GM18873 (cell line): Measurements from ENCODE around the gene ASB1.

Experiments
- ATAC-seq: cut with Tn5 transposase; IDR thresholded peaks from one replicate; pipeline ENCODE4 v1.9.1; 2021; ENCODE audit warnings: mild to moderate bottlenecking, moderate library complexity, moderate number of reproducible peaks; ENCODE audit not compliant: unreplicated experiment, low FRiP score

Gene ASB1

DNA sequence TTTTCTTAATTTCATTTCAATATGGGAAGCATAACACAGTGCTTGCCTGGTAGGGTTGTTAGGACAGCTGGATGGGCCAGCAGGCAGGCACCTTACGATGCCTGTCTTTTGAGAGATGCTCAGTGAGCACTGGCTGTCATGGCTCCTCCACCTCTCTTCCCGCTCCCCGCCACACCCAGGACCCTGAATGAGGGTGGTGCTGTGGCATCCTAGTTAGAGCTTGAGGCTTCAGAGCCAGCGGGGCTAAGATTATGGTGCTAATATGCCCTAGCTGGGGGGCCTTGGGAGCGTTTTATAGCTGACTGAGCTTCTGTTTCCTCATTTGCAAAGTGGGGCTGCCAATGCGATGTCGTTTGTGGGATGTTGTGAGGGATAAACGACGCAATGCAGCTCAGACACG is 37.7 kb downstream of the ASB1 start:
- ATAC-seq, result no peak

DNA sequence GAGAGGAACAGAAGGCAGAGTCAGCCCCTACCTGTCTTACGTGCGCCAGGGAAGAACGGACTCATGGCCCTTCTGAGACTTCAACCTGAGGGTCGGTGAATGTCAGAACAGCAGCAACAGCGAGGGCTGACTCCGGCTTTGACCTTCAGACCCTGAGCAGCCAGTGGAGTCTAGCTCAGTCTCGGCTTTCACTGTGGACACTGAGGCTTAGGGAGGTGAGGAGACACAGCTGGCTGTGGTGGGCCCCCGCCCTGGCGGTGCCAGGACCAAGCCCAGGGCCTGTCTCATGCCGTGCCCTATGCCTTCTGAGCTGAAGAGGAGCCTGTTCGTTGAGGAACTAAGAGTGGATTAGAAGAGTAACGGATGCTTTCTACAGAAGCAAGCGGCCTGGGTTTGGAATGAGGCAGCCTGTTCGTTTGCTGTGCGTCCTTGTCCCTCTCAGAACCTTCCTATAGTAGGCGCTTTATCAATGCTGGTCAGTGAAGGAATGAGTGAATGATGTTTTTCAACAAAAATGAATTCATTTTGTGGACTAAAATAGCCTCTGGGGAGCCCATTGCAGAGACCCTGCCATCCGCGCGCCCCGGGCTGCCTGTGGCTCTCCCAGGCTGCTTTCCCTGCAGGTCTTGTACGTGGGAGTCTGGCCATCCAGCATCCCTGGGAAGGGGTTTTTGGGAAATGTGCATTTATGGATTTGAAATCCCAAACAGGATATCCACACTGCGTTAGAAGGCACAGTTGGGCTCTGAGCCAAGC is 38.9 kb downstream of the ASB1 start:
- ATAC-seq, result no peak

DNA sequence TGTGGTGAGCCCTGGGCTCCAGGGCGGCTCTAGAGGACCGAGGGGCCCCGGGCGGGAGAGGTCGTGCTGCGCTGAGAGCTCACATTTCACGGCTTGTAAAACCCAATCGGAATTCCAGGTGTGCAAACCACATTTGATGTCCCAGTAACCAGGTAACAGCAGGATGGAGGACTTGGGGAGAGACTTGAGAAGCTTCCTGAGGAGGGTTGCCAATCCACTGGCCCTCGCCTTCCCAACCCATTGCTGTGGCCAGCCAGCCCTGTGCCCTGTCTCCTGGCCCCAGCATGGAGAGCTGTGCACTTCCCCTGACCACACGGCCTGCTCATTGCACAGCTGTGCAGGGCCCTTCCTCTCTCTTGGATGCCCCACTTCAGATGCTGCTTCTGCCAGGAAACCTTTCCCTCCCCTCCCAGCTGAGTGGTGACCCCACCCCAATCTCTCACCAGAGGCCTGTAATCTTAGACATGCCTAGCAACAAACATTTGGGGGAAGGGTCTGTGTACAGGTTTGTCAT is 39.6 kb downstream of the ASB1 start:
- no peak for ATAC-seq

DNA sequence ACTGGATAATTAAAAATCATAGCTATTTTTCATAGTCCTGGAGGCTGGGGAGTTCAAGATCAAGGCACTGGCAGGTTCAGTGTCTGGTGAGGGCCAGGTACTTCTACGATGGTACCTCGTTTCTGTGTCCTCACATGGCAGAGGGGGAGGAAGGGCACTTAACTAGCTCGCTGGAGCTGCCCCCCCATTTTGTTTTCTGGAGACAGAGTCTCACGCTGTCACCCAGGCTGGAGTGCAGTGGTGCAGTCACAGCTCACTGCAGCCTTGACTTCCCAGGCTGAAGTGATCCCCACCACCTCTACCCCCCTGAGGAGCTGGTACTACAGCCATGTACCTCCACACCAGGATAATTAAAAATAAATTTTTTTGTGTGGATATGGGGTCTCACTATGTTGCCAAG is 40.3 kb downstream of the ASB1 start:
- no peak for ATAC-seq

DNA sequence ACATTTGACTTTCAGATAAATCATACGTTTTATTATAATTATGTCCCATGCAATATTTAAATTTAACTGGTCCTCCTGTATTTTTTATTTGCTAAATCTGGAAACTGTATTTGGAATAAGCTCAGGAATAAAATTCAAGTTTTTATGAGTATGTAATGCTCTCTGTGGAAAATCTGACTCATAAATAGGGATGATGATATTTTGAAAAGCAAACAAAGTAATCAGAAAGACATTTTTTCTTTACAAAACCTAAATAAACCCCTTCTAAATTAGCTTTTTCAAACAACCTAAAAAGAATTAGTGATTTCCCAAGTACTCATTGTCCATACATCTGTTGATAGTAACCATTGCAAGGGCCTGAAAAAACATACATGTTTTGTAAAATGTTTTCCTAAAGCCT is 41.1 kb downstream of the ASB1 start:
- ATAC-seq, result no peak

DNA sequence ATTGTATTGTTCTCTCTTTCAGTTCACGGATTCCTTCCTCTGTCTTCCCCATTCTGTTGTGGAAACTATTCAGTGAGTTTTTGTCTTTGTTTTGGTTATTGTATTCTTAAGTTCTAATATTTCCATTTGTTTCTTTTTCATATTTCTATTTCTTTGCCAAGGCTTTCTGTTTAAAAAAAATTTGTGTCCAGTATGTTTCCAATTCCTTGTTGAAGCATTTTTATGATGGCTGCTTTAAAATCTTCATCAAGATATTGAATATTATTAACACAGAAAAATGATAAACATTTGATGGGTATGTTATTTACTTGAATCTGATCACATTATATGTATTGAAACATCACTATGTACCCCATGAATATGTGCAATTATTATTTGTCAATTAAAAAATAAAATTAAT is 42.4 kb downstream of the ASB1 start:
- no peak for ATAC-seq

DNA sequence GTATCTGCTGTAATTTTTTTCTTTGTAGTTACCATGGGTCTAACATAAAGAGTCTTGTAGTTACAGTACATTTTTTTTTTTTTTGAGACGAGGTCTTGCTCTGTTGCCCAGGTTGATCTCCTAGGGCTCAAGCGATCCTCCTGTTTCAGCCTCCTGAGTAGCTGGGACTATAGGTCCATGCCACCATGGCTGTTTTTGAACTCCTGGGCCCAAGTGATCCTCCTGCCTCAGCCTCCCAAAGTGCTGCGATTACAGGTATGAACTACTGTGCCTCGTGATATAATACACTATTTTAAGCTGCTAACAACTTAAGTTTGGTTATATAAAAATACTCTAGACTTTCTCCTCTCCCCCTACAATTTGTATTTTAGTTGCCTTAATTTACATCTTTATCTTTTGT is 46.3 kb downstream of the ASB1 start:
- ATAC-seq, result no peak

DNA sequence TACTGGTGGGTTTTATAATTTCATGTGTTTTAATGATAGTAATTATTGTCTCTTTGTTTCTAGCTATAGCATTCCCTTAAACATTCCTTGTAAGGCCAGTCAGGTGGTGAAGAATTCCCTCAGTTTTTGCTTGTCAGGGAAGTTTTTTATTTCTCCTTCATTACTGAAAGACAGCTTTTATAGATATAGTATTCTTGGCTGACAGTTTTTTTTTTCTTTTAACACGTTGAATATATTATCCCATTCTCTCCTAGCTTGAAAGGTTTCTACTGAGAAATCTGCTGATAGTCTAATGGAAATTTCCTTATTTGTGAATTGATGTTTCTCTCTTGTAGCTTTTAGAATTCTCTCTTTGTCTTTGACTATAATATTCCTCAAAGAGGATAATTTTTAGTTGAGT is 46.8 kb downstream of the ASB1 start:
- no peak for ATAC-seq

DNA sequence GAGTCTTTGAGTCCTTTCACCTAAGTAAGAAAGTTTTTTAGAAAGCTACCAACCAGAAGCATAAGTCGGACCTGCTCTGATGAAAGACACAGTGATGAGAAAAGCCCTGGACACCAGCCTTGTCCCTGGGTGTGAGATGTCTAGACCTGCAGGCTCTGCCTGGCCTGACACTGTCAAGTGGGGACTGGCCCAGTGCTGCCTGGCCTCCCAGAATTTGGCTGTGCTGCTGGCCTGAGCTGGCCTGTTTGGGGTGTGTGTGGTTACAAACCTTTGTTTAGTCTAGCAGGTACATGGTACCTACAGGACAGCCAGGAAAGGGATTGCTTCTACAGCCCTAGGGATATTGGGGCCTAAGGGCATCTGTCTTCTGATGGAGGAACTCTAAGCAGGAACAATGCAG is 48.3 kb downstream of the ASB1 start:
- ATAC-seq, result no peak

DNA sequence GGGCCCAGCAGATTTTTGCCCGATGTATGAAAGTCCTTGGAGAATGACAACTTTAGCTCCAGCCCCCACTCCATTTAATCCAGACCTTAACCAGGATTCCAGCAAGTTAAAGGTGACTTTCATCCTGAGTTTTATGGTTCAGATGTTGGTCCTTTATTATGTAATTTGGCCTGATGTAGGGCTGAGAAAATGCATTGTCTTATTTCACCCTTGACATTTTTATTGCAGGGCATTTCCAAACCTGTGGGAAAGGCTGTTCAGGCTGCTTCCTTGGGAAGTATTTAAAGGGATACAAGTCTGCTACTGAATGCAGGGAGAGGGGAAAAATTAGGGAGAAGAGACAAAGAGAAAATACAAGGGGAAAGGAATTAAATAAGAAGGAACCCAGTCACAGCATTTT is 48.8 kb downstream of the ASB1 start:
- ATAC-seq, result no peak

DNA sequence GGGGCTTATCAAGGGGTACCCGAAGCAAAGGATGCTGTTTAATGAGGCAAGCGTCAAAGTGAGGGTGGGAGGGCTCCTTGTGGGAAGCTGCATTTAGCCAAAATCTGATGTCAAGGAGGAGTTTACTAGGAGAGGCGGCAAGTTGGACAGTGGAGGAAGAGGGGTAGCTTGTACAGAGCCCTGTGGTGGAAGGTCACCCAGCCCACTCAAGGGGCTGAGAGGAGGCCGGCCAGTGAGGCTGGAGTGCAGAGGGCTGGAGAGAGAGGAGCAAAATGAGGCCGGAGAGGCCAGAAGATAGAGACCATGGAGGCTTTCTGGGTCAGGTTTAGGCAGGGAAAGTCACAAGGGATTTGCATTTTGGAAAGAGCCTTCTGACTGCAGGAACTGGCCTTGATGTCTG is 49.5 kb downstream of the ASB1 start:
- ATAC-seq, result no peak

DNA sequence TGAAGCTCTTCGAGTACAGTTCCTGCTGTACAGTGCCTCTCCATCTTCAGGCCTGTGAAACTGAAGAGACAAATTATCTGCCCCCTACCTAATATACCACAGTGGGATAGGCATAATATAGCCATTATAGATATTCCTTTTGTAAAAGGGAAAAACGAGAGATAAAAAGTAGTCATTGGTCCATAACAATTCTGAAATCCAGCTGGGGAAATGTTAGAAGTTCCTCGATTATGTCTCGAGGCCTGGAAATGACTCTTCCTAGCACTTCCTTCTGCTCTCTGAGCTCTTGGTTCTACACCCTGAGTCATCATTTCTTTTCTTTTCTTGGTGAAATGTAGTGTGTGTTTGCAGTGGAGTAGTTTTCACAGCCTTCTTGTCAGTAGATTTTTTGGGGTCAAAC is 51.5 kb downstream of the ASB1 start:
- ATAC-seq, result no peak

DNA sequence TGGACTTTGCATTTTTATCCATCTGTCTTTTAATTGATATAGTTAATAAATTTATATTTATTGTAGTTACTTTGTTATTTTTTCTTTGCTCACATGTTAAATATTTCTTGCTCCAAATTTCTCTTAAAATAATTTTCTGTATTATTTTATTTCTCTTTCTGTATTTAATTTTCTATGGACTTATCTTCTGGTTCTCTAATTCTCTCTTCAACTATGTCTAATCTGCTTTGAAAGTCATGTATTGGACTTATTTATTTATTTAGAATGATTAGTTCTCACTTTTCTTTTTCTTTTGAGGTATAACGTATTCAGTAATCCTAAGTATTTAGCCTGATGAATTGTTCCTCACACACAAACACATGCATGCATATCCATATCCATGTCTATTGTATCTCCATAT is 53.1 kb downstream of the ASB1 start:
- ATAC-seq, result no peak

DNA sequence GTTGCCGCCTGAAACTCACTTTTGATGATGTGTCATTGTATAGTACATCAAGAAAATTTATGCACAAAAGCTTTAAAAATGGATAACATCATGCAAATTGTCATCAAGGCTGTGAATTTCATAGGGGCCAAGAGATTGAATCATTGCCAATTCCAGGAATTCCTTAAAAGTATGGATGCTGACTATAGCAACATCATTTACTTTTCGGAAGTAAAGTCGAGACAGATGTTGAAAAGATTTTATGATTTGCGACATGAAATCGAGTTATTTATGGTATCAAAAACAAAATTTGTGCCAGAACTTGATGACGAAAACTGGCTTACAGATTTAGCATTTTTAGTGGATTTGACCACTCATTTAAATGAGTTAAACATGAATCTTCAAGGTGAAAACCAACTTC is 56.3 kb downstream of the ASB1 start:
- no peak for ATAC-seq

DNA sequence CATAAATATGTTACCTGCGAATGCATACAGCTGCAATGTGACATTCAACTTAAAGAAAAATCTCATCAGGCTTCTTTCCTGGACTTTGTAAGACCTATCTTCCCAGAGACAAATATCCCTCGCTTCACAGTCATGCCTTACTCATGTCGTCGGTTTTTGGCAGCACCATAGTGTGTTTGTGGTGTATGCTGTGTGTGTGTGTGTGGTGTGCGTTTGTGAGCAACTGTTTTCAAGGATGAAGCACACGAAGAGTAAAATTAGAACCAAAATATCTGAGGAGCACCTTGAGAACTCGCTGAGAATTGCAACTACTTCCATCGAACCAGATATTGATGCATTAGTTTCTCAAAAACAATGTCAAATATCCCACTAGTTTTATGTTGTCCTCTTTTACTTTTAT is 56.9 kb downstream of the ASB1 start:
- no peak for ATAC-seq

DNA sequence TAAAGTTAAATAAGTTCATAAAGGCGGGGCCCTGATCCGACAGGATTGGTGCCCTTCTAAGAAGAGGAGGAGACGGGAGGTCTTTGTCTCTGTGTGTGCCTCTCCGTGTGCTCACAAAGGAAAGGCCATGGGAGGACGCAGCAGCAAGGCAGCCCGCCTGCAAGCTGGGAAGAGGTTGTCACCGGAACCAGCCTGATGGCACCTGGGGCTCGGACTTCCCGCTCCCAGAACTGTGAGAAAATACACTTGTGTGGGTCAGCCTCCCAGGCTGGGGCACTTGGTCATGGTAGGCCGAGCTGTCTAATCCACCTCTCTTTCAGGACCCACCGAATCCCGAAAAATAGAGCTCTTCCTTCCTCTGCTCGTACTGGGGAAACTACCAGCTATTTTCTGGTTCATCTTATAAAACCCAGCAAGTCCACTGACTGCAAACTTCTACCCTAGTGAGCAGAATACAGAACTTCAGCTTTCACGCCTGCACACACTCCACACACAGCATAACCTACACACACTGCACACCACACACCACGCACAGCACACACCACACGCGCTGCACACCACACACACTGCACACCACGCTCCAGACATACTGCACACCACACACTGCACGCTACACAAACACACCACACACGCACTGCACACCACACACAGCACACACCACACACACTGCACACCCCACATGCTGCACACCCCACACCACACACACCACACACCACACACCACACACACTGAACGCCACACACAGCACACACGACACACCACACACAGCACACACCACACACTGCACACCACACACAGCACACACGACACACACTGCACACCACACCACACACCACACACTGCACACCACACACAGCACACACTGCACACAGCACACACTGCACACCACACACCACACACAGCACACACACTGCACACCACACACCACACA is 58.1 kb downstream of the ASB1 start:
- no peak for ATAC-seq

DNA sequence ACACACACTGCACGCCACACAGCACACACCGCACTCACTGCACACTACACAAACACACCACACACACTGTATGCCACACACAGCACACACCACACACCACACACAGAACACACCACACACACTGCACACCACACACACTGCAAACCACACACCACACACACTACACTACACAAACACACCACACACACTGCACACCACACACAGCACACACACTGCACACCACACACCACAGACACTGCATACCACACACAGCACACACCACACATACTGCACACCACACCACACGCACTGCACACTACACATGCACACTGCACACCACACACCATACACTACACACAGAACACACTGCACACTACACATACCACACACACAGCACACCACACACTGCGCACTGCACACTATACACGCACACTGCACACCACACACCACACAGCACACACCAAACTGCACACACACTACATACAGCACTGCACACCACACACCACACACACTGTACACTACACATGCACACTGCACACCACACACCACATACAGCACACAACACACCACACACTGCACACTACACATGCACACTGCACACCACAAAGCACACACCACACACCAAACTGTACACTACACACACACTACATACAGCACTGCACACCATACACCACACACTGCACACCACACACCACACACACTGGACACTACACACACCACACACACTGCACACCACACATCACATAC is 59.6 kb downstream of the ASB1 start:
- ATAC-seq, result no peak

DNA sequence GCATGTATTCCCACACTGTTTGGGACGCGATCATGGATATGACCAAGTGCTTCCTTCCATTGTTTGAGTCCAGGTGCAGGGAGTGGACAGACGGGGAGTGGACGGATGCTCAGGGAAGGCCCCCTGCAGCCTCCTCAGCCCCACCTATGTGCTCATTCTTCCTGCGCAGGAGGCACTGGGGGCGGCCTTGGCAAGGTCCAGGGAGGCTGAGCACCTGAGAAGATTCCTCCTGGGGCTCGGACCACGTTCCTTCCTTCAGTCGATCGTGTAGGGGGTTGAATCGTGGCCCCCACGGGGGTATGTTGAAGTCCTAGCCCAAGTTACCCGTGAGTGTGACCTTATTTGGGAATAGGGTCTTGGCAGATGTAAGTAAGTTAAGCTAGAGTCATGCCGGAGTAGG is 60.4 kb downstream of the ASB1 start:
- no peak for ATAC-seq

DNA sequence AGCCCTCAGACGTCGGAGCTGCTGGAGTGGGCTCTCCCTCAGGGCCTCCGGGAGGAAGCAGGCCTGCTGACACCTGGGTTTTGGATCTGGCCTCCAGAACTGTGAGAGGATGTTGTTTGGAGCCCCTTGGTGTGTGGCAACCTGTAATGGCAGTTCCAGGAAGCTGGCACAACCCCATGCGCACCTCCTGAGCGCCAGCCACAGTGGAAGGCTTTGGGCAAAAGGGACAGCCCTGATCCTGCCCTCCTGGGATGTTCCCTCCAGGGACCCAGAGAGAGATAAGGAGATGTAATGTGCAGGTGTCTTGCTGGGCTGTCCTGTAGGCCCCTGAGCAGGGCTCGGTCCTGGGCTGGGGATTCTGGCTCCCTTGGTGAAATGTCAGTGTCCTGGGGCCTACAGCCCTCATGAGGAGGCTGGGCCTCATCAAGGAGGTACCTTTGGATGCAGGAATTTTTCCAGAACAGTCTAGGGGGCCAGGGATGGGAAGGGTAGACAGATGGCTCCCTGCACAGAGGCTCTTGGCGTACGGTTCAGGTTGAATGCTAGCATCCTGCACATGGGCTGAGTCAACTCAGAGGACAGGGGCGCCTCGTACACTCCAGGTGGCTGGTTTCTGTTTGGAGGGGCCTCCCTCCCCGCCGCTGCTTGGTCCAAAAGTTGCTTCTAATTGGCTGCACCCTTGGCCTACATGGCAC is 61.1 kb downstream of the ASB1 start:
- no peak for ATAC-seq

DNA sequence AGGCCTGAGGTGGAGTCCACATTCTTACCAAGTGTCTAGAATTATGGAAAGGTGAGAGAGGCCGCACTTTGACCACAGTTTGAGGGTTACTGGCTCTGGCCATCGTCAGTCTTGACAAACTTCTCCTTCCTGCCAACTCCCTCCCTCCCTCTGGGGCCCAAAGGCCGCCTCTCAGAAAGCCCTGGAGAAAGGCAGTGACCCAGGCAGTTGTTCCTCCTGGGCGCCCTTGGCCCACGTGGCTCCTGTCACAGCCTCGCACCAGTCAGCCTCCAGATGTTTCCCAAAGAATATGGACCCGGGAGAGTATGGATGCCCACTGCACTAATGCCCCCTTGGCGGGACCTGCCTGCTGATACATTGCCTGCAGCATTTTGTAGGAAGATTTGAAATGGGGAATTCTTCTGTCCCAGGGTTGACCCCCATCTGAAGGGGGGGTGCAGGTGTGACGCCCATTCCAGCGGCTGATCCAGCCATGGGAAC is 61.7 kb downstream of the ASB1 start:
- no peak for ATAC-seq
